CD4-positive, alpha-beta T cell treated with Interleukin-17A for 1 hour (primary cell): ENCODE measurements around the gene SUMO3.

ENCODE experiments used
- DNase-seq: peaks from one replicate; pipeline ENCODE4 v3.0.0-alpha.2; 2020

The SUMO3 gene

GRCh38 chr21:44817914-44818639, at the start of gene SUMO3:
Gene SUMO3 (minus strand): TSS chr21:44818062. CDS start chr21:44817968, 94 bp downstream.
- peak; percentile 91 for DNase-seq

- no peak for DNase-seq
Measured at GRCh38 chr21:44867464-44867863, 49.6 kb upstream of the SUMO3 start.

- DNase-seq = no peak
Measured at GRCh38 chr21:44866780-44867179, 48.9 kb upstream of the SUMO3 start.

DNA sequence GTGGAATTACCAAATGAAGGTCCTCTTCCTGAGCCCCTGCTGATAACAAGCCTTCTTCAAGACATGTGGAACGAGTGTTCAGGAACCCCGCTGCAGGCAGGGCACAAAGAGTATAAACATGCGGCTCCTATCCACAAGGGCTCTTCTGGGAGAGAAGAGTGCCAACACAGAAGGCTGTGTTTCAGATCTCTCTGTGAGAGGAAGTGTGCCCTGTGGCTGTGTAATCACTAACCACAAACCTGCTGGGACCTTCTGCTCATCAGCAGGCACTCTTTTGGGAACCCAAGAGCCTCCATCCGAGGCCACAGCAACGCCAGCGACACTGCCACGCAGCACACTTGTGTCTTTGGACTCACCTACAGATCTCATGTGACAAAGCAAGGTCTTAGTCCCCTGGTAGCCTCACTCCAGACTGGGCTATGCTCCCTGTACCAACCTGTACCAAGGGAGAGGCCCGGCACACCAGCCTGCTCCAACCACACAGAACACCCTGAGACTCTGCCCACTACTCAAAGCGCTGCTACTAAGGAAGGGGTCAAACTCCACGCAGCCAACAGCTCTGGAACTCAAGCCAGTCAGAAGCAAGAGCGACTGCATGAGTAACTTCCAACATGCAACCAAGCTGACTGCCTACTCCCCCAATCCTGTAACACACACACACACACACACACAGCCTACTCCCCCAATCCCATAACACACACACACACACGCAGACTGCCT, 47.9 kb upstream of the SUMO3 start:
- peak; percentile 43 for DNase-seq

- DNase-seq = no peak
Measured at GRCh38 chr21:44862869-44863685, 45.2 kb upstream of the SUMO3 start.

DNA sequence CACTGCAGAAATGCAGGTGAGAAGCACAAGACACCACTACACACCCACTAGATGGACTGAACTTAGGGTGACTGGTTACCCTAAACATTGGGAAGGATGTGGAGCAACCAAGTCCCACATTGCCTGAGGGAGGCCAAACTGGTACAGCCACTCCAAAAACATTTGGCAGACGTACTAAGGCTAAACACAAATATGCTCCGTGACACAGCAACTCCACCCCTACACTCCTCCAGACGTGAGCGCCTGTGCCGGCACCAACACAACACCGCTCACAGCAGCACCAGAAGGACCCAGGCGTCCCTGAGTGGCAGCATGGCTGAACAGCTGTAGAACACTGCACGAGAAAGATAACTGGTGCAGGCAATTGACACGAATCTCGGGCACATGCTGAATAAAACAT, 40.9 kb upstream of the SUMO3 start:
- DNase-seq = no peak

- DNase-seq = no peak
Measured at GRCh38 chr21:44858291-44858690, 40.4 kb upstream of the SUMO3 start.

DNA sequence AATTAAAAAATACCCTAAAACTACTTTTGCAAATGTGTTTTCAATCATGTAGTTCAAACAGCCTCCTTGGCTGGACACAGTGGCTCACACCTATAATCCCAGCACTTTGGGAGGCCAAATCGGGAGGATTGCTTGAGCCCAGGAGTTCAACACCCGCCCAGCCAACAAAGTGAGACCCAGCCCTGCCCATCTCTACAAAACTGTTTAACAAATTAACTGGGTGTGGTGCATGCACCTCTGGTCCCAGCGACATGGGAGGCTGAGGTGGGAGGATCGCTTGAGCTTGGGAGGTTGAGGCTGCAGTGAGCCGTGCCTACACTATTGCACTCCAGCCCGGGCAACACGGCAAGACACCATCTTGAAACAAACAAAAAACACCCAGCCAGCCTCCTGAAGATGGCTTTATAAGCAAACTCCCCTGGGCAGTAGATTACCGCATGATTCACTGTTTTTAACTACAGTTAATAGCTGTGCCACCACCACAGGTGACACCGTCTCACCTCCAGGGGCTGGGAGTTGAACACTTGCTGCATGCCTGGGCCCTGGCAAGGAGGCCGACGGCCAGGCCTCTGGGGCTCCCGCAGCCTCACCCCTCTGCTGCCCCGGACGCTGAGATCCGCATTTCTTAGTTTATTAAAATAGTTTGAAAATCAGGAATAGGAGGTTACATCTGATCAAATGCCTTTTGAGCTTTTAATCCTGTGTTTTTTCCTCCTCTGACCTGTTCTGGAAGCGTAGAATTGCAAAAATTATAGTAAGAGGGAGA, 39.4 kb upstream of the SUMO3 start:
- no peak for DNase-seq

DNA sequence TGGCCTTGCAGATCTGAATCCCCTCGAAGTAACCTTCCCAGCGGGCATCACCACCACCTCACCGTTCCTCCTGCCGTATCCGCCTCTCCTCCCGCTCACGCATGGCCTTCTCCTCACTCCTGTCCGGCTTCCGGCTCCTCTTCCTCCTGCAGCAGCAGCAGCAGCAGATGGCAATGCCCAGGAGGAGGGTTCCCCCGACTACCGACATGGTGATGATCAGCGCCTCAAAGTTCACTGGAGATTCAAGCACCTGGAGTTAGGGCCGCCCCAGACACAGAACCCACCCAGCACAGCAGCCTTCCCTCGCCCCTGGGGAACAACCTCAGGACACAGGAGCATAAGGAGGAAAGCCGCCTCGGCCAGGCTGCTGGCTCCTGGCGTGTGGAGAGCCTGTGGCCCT, 38.3 kb upstream of the SUMO3 start:
- DNase-seq = no peak

- no peak for DNase-seq
Measured at GRCh38 chr21:44855572-44855971, 37.7 kb upstream of the SUMO3 start.

DNA sequence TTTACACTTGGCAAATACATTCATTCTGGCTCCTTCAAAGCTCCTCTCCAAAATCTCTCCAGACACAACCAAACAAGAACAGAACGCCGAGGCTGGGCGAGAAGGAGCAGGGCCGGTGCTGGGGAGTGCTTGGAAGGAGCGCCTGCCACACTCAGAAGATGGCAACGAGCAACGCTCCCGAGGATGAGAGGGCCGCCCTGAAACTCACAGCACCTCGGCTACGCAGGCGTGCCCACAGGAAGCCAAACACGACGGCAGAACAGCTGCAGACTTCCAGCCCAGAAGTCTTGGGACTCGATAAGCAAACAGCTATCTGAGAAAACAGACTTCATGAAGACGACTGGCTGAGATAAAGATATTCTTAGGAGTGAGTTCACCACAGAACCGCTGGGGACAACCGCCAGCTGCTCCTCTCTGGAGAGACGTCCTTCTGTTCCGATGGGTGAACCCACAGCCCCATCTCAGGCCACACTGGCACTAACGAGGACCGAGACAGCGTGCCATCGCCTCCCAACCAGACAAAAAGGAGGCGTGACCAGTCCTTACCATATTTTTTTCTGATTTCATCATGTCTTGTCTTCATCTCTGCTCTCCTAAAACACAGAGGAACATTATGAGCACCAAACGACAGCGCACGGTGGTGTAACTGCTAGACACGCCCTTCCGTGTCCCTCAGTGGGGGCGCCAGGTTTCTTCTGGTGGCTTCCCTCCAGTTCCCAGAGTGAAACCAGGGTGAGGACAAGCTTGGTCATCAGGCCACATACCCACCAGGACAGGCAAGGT, 37.0 kb upstream of the SUMO3 start:
- DNase-seq = no peak

GRCh38 chr21:44854391-44854663, 36.5 kb upstream of the SUMO3 start:
- peak; percentile 28 for DNase-seq

DNA sequence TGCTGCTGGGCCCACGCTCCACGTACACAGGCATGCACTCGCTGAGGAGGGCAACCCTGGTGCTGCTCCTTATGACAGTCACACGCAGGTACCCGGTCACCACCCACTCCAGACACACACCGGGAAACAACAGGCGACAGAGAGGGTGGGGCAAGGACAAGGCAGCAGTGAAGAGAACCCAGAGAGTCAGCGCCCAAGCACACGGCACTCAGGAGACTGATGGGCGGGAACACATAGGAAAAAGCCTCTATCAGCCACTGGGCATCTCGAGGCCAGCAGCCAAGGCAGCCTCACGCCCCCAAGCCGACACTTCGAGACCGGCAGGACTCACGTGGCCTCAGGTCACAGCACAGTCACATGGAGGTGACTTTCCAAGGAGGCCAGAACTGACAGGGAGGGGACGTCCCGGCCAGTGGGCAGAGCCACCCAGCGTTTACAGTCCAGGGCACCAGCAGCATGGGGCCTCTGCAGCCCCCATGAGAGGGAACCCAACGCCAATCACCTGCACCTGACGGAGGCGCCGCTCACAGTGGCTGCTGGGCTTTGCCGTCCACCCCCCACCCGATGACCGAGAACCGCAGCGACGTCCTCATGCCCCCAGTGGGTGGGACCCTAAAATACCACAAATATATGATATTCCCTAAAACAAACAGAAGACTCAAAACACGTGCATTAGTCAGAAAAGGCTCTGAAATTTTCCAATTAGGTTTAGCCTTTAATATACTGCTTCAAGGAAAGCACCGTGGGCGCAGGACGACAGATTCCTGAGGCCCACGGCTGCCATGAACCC, 35.9 kb upstream of the SUMO3 start:
- DNase-seq = no peak

DNA sequence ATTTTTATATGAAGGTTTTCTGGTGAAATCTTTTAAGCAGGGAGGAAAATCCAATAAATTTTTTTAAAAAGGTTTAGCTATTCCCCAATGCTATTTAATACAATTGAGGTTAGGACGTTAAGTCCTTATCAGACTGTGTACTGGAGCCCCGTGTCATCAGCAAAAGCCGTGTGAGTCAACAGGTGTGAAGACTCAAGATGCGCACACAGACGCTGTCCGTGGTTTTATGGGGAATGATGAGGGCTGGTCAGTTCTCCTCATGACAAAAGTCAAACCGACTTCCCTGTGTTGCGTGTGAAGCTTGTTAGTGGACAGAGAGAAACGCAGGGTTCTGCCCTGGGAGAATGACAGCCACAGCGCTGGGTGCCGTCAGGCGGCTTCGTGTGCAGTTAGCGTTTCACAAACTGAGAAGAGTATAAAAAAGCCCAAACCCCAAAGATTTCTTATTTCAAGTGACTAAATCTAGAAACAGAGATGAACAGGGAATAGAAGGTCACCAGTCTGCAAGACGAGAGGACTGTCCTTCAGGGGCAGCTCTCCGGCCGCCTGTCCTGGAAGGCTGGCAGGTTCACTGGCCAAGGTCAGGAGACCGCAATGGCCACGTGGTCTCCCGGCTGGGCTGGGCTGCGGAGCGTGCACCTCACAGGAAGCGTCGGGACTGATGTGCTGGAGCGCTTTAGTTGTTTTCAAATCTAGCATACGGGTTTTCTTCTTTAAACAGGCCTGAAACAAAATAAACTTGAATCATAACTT, 33.2 kb upstream of the SUMO3 start:
- no peak for DNase-seq

DNA sequence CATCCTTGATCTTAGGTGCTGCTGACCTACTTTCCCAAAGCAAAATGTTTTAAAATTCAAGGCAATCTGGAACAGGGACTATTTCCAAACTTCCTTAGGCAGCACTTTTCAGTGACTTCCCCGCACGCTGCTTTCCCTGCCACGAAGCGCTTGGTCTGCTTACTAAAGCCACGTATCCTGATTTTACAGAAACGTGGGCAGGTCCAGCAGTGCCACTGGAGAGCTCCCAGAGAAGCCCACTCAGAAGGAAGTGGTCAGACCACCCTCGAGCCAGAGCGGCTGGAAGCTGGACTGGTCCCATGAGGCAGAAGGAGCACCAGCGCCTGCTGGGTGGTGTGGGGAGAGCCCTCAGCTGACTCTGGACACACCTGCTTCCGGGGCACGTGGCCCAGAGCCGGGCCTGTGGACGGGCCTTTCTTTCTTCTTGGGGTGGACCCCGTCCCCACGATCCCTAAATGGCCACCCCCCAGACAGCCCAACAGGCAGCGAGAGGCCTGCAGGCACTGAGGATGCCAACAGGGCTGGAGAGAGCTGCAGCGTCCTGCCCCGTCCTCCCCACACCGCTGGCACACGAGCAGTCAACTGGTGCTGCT, 32.4 kb upstream of the SUMO3 start:
- DNase-seq = no peak

DNA sequence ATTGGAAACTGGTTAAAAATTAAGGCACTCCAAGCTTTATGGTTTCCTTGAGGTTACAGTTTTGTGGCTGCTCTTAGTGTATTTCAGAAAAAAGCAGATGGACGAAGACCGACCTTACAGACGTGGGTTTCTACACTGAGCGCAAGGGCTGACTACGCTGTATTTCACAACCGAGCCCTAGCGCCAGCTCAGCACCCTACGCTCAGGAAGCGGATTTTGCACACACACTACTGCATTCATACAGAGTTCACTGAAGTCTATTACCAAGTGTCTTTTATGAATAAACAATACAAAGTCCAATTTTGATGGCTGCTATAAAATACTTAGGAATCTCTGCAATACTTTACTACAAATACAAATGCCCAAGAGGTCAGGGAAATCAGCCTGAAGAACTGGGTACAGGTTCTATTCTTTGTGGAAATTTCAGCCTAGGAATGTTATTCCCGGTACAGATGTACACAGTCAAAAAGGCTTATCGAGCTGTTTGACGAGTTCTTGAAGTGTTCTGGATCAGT, 31.8 kb upstream of the SUMO3 start:
- no peak for DNase-seq

GRCh38 chr21:44848821-44849521, 31.1 kb upstream of the SUMO3 start:
- no peak for DNase-seq

DNA sequence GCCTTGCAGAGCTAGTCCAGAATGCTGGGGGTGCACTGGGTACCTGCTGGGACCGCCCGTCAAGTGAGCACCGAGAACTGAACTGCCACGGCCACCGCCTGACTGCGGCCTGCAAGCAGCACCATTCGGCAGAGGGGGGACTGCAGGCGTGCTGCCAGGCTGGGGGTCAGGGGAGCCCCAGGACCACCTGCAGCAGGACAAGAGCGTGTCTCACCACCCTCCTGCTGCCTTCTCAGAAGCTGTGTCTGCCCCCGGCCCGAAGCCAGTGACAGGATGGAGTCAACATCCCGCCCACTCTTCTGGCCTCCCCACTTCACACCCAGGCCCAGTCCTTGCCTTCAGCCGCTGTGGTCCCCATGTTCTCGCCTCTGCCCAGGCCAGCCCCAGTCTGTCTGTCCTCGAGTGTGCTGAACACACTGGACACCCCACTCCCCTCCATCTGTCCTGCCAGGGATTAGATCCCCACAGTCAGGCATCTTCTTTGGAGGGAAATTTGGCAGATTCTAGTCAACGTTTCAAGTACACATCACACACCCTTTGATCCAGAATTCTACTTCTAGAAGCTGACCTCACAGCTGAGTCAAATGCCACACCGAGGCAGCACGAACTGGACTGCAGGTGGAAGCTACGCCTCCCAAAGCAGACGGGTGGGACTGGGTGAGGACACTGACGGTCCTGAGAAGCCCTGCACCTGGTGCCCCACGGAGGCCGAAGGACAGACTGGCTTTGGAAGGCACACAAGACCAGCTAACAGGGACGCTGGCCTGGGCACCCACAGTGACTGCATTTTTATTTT, 29.6 kb upstream of the SUMO3 start:
- DNase-seq = no peak
